ENCODE measurements around the gene PUSL1. TPM values are rescaled to one million over a fixed set of nuclear protein-coding genes. Genes with fewer than 3 reads are reported as not detected.

Gene PUSL1
- total and polyA plus RNA-seq, 2 of the 13 experiments (the other 11 are each of a cell fraction or from before 2014, with no cell fraction given): 8.3 to 22.2 TPM

DNA sequence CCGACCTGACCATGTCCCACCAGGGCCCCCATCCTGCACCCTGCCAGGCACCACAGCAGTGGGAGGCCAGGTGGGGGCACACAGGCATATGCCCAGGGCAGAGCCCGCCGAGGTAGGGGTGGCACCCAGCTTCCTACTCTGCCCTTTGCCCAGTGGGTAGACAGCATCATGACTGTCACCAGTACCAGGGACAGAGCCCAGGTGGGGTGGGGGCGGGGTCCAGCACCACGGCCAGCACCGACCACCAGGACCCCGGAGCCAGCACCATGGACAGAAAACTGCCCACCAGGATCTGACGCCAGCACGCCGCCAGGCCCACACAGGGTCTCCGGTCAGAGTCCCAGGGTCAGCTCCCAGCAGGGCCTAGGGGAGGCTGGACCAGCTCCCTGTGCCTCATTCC is 26.4 kb downstream of the PUSL1 start (continued):
- TF ChIP-seq, protein P1, sequence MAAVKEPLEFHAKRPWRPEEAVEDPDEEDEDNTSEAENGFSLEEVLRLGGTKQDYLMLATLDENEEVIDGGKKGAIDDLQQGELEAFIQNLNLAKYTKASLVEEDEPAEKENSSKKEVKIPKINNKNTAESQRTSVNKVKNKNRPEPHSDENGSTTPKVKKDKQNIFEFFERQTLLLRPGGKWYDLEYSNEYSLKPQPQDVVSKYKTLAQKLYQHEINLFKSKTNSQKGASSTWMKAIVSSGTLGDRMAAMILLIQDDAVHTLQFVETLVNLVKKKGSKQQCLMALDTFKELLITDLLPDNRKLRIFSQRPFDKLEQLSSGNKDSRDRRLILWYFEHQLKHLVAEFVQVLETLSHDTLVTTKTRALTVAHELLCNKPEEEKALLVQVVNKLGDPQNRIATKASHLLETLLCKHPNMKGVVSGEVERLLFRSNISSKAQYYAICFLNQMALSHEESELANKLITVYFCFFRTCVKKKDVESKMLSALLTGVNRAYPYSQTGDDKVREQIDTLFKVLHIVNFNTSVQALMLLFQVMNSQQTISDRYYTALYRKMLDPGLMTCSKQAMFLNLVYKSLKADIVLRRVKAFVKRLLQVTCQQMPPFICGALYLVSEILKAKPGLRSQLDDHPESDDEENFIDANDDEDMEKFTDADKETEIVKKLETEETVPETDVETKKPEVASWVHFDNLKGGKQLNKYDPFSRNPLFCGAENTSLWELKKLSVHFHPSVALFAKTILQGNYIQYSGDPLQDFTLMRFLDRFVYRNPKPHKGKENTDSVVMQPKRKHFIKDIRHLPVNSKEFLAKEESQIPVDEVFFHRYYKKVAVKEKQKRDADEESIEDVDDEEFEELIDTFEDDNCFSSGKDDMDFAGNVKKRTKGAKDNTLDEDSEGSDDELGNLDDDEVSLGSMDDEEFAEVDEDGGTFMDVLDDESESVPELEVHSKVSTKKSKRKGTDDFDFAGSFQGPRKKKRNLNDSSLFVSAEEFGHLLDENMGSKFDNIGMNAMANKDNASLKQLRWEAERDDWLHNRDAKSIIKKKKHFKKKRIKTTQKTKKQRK (IDR thresholded peaks at IDR 0.05; ENCODE audit: low read length): no peak
- TF ChIP-seq ATF7-NPFF (CRISPR knock-in tag; IDR thresholded peaks at IDR 0.05; ENCODE audit: low read depth): no peak
- TF ChIP-seq, protein P2, sequence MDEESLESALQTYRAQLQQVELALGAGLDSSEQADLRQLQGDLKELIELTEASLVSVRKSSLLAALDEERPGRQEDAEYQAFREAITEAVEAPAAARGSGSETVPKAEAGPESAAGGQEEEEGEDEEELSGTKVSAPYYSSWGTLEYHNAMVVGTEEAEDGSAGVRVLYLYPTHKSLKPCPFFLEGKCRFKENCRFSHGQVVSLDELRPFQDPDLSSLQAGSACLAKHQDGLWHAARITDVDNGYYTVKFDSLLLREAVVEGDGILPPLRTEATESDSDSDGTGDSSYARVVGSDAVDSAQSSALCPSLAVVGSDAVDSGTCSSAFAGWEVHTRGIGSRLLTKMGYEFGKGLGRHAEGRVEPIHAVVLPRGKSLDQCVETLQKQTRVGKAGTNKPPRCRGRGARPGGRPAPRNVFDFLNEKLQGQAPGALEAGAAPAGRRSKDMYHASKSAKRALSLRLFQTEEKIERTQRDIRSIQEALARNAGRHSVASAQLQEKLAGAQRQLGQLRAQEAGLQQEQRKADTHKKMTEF (CRISPR knock-in tag; IDR thresholded peaks at IDR 0.05): 0 out of 2 replicates have a peak, but pooled peaks have one; percentile 48
- TF ChIP-seq ARNTL (CRISPR knock-in tag; IDR thresholded peaks at IDR 0.05): 0 out of 2 replicates have a peak, but pooled peaks have one; percentile 58
- peak; percentile 63; the same call in 1 of the 2 replicates for TF ChIP-seq AHR (CRISPR knock-in tag; IDR thresholded peaks at IDR 0.05)
- no peak for TF ChIP-seq ZNF841 (CRISPR knock-in tag; IDR thresholded peaks at IDR 0.05; ENCODE audit: borderline replicate concordance)
- TF ChIP-seq PRMT3 (CRISPR knock-in tag; IDR thresholded peaks at IDR 0.05; ENCODE audit: borderline replicate concordance, low read depth): no peak
- no peak for TF ChIP-seq CHD4 (IDR thresholded peaks at IDR 0.05; ENCODE audit: borderline replicate concordance, low read length)
- no peak for TF ChIP-seq LCORL (IDR thresholded peaks at IDR 0.05)
- no peak for TF ChIP-seq LCORL (CRISPR knock-in tag; IDR thresholded peaks at IDR 0.05)
- peak; percentile 87; the same call in 1 of the 2 replicates for TF ChIP-seq ARHGAP35 (CRISPR knock-in tag; IDR thresholded peaks at IDR 0.05; ENCODE audit: borderline replicate concordance)
- peak; percentile 66; the same call in 1 of the 2 replicates for TF ChIP-seq ZNF331 (CRISPR knock-in tag; IDR thresholded peaks at IDR 0.05)
- TF ChIP-seq, protein P3, sequence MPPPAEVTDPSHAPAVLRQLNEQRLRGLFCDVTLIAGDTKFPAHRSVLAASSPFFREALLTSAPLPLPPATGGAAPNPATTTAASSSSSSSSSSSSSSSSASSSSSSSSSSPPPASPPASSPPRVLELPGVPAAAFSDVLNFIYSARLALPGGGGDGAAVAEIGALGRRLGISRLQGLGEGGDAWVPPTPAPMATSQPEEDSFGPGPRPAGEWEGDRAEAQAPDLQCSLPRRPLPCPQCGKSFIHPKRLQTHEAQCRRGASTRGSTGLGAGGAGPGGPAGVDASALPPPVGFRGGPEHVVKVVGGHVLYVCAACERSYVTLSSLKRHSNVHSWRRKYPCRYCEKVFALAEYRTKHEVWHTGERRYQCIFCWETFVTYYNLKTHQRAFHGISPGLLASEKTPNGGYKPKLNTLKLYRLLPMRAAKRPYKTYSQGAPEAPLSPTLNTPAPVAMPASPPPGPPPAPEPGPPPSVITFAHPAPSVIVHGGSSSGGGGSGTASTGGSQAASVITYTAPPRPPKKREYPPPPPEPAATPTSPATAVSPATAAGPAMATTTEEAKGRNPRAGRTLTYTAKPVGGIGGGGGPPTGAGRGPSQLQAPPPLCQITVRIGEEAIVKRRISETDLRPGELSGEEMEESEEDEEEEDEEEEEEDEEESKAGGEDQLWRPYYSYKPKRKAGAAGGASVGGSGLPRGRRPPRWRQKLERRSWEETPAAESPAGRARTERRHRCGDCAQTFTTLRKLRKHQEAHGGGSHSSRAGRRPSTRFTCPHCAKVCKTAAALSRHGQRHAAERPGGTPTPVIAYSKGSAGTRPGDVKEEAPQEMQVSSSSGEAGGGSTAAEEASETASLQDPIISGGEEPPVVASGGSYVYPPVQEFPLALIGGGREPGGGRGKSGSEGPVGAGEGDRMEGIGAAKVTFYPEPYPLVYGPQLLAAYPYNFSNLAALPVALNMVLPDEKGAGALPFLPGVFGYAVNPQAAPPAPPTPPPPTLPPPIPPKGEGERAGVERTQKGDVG (CRISPR knock-in tag; IDR thresholded peaks at IDR 0.05; ENCODE audit: borderline replicate concordance): no peak
- peak; percentile 85; the same call in 1 of the 2 replicates for TF ChIP-seq EEA1 (CRISPR knock-in tag; IDR thresholded peaks at IDR 0.05; ENCODE audit: borderline replicate concordance)
- TF ChIP-seq TBX2 (CRISPR knock-in tag; IDR thresholded peaks at IDR 0.05; ENCODE audit: borderline replicate concordance): peak; percentile 77
- TF ChIP-seq MTA1 (CRISPR knock-in tag; IDR thresholded peaks at IDR 0.05; ENCODE audit: borderline replicate concordance): no peak
- no peak; the same call in 1 of the 2 replicates for TF ChIP-seq MAF1 (CRISPR knock-in tag; IDR thresholded peaks at IDR 0.05; ENCODE audit: borderline replicate concordance)
- no peak for TF ChIP-seq ZNF260 (CRISPR knock-in tag; IDR thresholded peaks at IDR 0.05; ENCODE audit: borderline replicate concordance, low read depth)
- peak; percentile 73 for TF ChIP-seq SAP130 (CRISPR knock-in tag; IDR thresholded peaks at IDR 0.05; ENCODE audit: low read depth)
- TF ChIP-seq, protein P4, sequence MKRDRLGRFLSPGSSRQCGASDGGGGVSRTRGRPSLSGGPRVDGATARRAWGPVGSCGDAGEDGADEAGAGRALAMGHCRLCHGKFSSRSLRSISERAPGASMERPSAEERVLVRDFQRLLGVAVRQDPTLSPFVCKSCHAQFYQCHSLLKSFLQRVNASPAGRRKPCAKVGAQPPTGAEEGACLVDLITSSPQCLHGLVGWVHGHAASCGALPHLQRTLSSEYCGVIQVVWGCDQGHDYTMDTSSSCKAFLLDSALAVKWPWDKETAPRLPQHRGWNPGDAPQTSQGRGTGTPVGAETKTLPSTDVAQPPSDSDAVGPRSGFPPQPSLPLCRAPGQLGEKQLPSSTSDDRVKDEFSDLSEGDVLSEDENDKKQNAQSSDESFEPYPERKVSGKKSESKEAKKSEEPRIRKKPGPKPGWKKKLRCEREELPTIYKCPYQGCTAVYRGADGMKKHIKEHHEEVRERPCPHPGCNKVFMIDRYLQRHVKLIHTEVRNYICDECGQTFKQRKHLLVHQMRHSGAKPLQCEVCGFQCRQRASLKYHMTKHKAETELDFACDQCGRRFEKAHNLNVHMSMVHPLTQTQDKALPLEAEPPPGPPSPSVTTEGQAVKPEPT (CRISPR knock-in tag; IDR thresholded peaks at IDR 0.05; ENCODE audit: low read depth): no peak

All from HepG2 (cell line).